ENCODE measurements around the gene FAM151B. TPM values are rescaled to one million over a fixed set of nuclear protein-coding genes. Genes with fewer than 3 reads are reported as not detected.

The FAM151B gene
- total RNA-seq, 1 experiment from 2014 or later = 0.94 TPM

DNA sequence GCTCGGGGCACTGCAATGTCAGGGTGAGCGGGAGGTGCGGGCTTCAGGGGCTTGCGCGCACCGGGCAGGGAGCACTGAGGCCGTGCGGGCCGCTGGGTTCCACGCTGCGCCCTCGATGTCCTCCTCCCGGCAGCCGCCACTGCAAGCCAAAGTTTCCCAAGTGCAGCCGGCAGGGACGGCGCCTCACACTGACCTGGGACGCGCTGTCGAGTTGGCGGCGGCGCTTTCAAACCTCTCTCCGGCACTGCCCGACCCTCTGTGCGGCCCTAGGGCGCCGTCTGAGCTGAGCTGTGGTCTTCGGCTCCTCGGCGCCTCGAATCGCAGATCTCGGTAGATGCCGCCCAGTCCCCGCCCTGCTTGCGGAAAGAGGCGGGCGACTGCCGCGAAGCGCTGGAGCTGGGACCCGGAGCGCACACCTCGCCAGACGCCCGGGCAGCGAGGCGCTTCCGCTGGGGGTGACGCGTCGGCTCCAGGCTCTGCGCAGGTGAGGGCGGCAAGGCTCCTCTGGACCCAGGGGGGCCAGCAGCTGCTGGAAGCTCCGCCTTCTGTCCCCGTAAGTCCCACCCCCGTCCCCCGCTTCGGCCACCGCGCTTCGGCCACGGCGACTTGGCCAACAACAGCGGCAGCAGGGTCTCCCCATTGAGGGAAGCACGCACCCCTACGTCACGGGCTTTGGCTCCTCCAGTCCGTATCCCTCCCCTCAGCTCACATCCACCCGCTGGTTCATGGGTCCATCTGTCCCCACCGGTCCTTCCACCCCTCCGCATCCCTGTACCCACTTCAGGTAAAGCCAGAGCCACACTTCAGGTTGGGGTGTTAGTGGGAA, 82.3 kb downstream of the FAM151B start, which contains the start of gene ANKRD34B (continued):
- TF ChIP-seq, protein P1, sequence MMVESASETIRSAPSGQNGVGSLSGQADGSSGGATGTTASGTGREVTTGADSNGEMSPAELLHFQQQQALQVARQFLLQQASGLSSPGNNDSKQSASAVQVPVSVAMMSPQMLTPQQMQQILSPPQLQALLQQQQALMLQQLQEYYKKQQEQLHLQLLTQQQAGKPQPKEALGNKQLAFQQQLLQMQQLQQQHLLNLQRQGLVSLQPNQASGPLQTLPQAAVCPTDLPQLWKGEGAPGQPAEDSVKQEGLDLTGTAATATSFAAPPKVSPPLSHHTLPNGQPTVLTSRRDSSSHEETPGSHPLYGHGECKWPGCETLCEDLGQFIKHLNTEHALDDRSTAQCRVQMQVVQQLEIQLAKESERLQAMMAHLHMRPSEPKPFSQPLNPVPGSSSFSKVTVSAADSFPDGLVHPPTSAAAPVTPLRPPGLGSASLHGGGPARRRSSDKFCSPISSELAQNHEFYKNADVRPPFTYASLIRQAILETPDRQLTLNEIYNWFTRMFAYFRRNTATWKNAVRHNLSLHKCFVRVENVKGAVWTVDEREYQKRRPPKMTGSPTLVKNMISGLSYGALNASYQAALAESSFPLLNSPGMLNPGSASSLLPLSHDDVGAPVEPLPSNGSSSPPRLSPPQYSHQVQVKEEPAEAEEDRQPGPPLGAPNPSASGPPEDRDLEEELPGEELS (CRISPR knock-in tag; IDR thresholded peaks at IDR 0.05) = peak; percentile 95
- TF ChIP-seq, protein P2, sequence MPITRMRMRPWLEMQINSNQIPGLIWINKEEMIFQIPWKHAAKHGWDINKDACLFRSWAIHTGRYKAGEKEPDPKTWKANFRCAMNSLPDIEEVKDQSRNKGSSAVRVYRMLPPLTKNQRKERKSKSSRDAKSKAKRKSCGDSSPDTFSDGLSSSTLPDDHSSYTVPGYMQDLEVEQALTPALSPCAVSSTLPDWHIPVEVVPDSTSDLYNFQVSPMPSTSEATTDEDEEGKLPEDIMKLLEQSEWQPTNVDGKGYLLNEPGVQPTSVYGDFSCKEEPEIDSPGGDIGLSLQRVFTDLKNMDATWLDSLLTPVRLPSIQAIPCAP (CRISPR knock-in tag; IDR thresholded peaks at IDR 0.05) = 0 out of 2 replicates have a peak, but pooled peaks have one; percentile 74
- TF ChIP-seq MYBL2 (CRISPR knock-in tag; IDR thresholded peaks at IDR 0.05) = peak; percentile 21; the same call in 1 of the 2 replicates
- no peak for TF ChIP-seq ZNF317 (CRISPR knock-in tag; IDR thresholded peaks at IDR 0.05; ENCODE audit: borderline replicate concordance, low read depth)
- TF ChIP-seq ZNF396 (CRISPR knock-in tag; IDR thresholded peaks at IDR 0.05; ENCODE audit: borderline replicate concordance) = no peak
- 0 out of 2 replicates have a peak, but pooled peaks have one; percentile 23 for TF ChIP-seq TEAD4 (CRISPR knock-in tag; IDR thresholded peaks at IDR 0.05)
- peak; percentile 94 for TF ChIP-seq ETV6 (CRISPR knock-in tag; IDR thresholded peaks at IDR 0.05)
- no peak for TF ChIP-seq ZNF416 (CRISPR knock-in tag; IDR thresholded peaks at IDR 0.05)
- TF ChIP-seq RORB (CRISPR knock-in tag; IDR thresholded peaks at IDR 0.05) = no peak
- TF ChIP-seq, protein P3, sequence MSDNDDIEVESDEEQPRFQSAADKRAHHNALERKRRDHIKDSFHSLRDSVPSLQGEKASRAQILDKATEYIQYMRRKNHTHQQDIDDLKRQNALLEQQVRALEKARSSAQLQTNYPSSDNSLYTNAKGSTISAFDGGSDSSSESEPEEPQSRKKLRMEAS (CRISPR knock-in tag; IDR thresholded peaks at IDR 0.05) = peak; percentile 93
- TF ChIP-seq, protein P4, sequence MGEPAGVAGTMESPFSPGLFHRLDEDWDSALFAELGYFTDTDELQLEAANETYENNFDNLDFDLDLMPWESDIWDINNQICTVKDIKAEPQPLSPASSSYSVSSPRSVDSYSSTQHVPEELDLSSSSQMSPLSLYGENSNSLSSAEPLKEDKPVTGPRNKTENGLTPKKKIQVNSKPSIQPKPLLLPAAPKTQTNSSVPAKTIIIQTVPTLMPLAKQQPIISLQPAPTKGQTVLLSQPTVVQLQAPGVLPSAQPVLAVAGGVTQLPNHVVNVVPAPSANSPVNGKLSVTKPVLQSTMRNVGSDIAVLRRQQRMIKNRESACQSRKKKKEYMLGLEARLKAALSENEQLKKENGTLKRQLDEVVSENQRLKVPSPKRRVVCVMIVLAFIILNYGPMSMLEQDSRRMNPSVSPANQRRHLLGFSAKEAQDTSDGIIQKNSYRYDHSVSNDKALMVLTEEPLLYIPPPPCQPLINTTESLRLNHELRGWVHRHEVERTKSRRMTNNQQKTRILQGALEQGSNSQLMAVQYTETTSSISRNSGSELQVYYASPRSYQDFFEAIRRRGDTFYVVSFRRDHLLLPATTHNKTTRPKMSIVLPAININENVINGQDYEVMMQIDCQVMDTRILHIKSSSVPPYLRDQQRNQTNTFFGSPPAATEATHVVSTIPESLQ (CRISPR knock-in tag; IDR thresholded peaks at IDR 0.05) = no peak
- TF ChIP-seq, protein P5, sequence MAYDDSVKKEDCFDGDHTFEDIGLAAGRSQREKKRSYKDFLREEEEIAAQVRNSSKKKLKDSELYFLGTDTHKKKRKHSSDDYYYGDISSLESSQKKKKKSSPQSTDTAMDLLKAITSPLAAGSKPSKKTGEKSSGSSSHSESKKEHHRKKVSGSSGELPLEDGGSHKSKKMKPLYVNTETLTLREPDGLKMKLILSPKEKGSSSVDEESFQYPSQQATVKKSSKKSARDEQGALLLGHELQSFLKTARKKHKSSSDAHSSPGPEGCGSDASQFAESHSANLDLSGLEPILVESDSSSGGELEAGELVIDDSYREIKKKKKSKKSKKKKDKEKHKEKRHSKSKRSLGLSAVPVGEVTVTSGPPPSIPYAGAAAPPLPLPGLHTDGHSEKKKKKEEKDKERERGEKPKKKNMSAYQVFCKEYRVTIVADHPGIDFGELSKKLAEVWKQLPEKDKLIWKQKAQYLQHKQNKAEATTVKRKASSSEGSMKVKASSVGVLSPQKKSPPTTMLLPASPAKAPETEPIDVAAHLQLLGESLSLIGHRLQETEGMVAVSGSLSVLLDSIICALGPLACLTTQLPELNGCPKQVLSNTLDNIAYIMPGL (CRISPR knock-in tag; IDR thresholded peaks at IDR 0.05) = peak; percentile 51; the same call in 1 of the 2 replicates
- TF ChIP-seq, protein P6, sequence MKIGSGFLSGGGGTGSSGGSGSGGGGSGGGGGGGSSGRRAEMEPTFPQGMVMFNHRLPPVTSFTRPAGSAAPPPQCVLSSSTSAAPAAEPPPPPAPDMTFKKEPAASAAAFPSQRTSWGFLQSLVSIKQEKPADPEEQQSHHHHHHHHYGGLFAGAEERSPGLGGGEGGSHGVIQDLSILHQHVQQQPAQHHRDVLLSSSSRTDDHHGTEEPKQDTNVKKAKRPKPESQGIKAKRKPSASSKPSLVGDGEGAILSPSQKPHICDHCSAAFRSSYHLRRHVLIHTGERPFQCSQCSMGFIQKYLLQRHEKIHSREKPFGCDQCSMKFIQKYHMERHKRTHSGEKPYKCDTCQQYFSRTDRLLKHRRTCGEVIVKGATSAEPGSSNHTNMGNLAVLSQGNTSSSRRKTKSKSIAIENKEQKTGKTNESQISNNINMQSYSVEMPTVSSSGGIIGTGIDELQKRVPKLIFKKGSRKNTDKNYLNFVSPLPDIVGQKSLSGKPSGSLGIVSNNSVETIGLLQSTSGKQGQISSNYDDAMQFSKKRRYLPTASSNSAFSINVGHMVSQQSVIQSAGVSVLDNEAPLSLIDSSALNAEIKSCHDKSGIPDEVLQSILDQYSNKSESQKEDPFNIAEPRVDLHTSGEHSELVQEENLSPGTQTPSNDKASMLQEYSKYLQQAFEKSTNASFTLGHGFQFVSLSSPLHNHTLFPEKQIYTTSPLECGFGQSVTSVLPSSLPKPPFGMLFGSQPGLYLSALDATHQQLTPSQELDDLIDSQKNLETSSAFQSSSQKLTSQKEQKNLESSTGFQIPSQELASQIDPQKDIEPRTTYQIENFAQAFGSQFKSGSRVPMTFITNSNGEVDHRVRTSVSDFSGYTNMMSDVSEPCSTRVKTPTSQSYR (CRISPR knock-in tag; IDR thresholded peaks at IDR 0.05) = 0 out of 2 replicates have a peak, but pooled peaks have one; percentile 53
- TF ChIP-seq, protein P7, sequence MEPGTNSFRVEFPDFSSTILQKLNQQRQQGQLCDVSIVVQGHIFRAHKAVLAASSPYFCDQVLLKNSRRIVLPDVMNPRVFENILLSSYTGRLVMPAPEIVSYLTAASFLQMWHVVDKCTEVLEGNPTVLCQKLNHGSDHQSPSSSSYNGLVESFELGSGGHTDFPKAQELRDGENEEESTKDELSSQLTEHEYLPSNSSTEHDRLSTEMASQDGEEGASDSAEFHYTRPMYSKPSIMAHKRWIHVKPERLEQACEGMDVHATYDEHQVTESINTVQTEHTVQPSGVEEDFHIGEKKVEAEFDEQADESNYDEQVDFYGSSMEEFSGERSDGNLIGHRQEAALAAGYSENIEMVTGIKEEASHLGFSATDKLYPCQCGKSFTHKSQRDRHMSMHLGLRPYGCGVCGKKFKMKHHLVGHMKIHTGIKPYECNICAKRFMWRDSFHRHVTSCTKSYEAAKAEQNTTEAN (CRISPR knock-in tag; IDR thresholded peaks at IDR 0.05) = 0 out of 2 replicates have a peak, but pooled peaks have one; percentile 53
- TF ChIP-seq ZBTB21 (CRISPR knock-in tag; IDR thresholded peaks at IDR 0.05; ENCODE audit: borderline replicate concordance) = peak; percentile 76; the same call in 1 of the 2 replicates
- TF ChIP-seq FOXK1 (CRISPR knock-in tag; IDR thresholded peaks at IDR 0.05) = peak; percentile 71; the same call in 1 of the 2 replicates
- peak; percentile 90 for TF ChIP-seq ZNF138 (CRISPR knock-in tag; conservative IDR thresholded peaks at IDR 0.05)
- peak; percentile 88; the same call in 1 of the 2 replicates for TF ChIP-seq ZNF232 (CRISPR knock-in tag; IDR thresholded peaks at IDR 0.05)
- 0 out of 2 replicates have a peak, but pooled peaks have one; percentile 4 for TF ChIP-seq ZNF121 (CRISPR knock-in tag; IDR thresholded peaks at IDR 0.05)
- TF ChIP-seq RELA (CRISPR knock-in tag; IDR thresholded peaks at IDR 0.05; ENCODE audit: borderline replicate concordance) = peak; percentile 85; the same call in 1 of the 2 replicates
- TF ChIP-seq, protein P8, sequence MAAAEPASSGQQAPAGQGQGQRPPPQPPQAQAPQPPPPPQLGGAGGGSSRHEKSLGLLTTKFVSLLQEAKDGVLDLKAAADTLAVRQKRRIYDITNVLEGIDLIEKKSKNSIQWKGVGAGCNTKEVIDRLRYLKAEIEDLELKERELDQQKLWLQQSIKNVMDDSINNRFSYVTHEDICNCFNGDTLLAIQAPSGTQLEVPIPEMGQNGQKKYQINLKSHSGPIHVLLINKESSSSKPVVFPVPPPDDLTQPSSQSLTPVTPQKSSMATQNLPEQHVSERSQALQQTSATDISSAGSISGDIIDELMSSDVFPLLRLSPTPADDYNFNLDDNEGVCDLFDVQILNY (CRISPR knock-in tag; IDR thresholded peaks at IDR 0.05) = peak; percentile 76; the same call in 1 of the 2 replicates
- peak; percentile 58; the same call in 1 of the 2 replicates for TF ChIP-seq JUN (CRISPR knock-in tag; IDR thresholded peaks at IDR 0.05)
- TF ChIP-seq, protein P9, sequence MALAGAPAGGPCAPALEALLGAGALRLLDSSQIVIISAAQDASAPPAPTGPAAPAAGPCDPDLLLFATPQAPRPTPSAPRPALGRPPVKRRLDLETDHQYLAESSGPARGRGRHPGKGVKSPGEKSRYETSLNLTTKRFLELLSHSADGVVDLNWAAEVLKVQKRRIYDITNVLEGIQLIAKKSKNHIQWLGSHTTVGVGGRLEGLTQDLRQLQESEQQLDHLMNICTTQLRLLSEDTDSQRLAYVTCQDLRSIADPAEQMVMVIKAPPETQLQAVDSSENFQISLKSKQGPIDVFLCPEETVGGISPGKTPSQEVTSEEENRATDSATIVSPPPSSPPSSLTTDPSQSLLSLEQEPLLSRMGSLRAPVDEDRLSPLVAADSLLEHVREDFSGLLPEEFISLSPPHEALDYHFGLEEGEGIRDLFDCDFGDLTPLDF (CRISPR knock-in tag; IDR thresholded peaks at IDR 0.05) = 0 out of 2 replicates have a peak, but pooled peaks have one; percentile 41
